Stimulated activated naive CD8-positive, alpha-beta T cell treated with anti-CD3 and anti-CD28 coated beads, Interleukin-15, amount 100 ng/mL, for 72 hours (primary cell): ENCODE measurements around the gene BTC.
"Not testable (repeated sequence)": the region's sequence is repeated elsewhere in the genome, so short reads cannot be mapped to it uniquely, and the experiment has no call there.

Experiments used
- ATAC-seq: fragments of 150-1000 bp; cut with Tn5 transposase; 2 replicates; pipeline ENCODE4 v1.10.0; 2021; ENCODE audit warnings: mild to moderate bottlenecking, moderate library complexity
- DNase-seq, 2 donors: peaks; one replicate each; pipeline ENCODE4 v3.0.0; 2021 to 2022
- H3K27ac Mint-ChIP-seq, 2 donors: one replicate each; pipeline ENCODE4 v1.8.0; 2022; ENCODE audit warnings: mild to moderate bottlenecking in 2 of 2, mixed read lengths in 2 of 2, moderate library complexity in 2 of 2
- H3K27me3 Mint-ChIP-seq: one replicate; pipeline ENCODE4 v1.8.0; 2022; ENCODE audit warnings: mixed read lengths
- H3K4me1 Mint-ChIP-seq: one replicate; pipeline ENCODE4 v1.8.0; 2022; ENCODE audit warnings: mild to moderate bottlenecking, mixed read lengths
- H3K4me3 Mint-ChIP-seq, 2 donors: one replicate each; pipeline ENCODE4 v1.8.0; 2022; ENCODE audit warnings: mild to moderate bottlenecking in 2 of 2, mixed read lengths in 2 of 2, moderate library complexity in 1 of 2
- H3K9me3 Mint-ChIP-seq, 2 donors: one replicate each; pipeline ENCODE4 v1.8.0; 2022; ENCODE audit warnings: mixed read lengths in 2 of 2

The BTC gene

GRCh38 chr4:74724979-74725378 is 69.3 kb downstream of the BTC start:
- no peaks in the 10 kb centered on the region for H3K4me1 Mint-ChIP-seq
- peaks cover 7% of the 10 kb centered on the region for H3K27me3 Mint-ChIP-seq
- ATAC-seq, result no peak
- DNase-seq, result no peak
- H3K9me3 Mint-ChIP-seq, result peaks cover 0 to 8% of the 10 kb centered on the region in 2 donors
- H3K27ac Mint-ChIP-seq, result no peak overlapping the region
- H3K4me3 Mint-ChIP-seq, result no peak overlapping the region

GRCh38 chr4:74716436-74716765 is 77.9 kb downstream of the BTC start:
- ATAC-seq, result no peak
- peaks cover 7% of the 10 kb centered on the region for H3K27me3 Mint-ChIP-seq
- no peak overlapping the region for H3K27ac Mint-ChIP-seq
- no peak overlapping the region for H3K4me3 Mint-ChIP-seq
- DNase-seq, result no peak
- peaks cover 6 to 19% of the 10 kb centered on the region in 2 donors for H3K9me3 Mint-ChIP-seq
- H3K4me1 Mint-ChIP-seq, result no peaks in the 10 kb centered on the region

- peaks cover 10 to 24% of the 10 kb centered on the region in 2 donors for H3K9me3 Mint-ChIP-seq
- DNase-seq (no peak), ATAC-seq (no peak)
- no peak overlapping the region for H3K27ac Mint-ChIP-seq
- no peak overlapping the region for H3K4me3 Mint-ChIP-seq
- peaks cover 7% of the 10 kb centered on the region for H3K27me3 Mint-ChIP-seq
- no peaks in the 10 kb centered on the region for H3K4me1 Mint-ChIP-seq
Measured at GRCh38 chr4:74715706-74716435, 78.5 kb downstream of the BTC start.

- Mint-ChIP-seq H3K9me3 (peaks cover 12 to 25% of the 10 kb centered on the region in 2 donors), H3K27me3 (peaks cover 7% of the 10 kb centered on the region), H3K4me1 (no peaks in the 10 kb centered on the region), H3K27ac (no peak overlapping the region), H3K4me3 (no peak overlapping the region)
- DNase-seq, result no peak
- ATAC-seq, result no peak
Measured at GRCh38 chr4:74714611-74715130, 79.7 kb downstream of the BTC start.

- not testable (repeated sequence) for H3K27ac Mint-ChIP-seq, H3K4me3 Mint-ChIP-seq, DNase-seq, H3K27me3 Mint-ChIP-seq, ATAC-seq, H3K4me1 Mint-ChIP-seq
- peaks cover 12 to 23% of the 10 kb centered on the region in 2 donors for H3K9me3 Mint-ChIP-seq
Measured at GRCh38 chr4:74708135-74708534, 86.2 kb downstream of the BTC start.
